Adrenal gland (tissue), 5 donors: ENCODE data around the gene CMTR1.

ENCODE experiments used
- CTCF ChIP-seq, 6 experiments: fragments of 450-650 bp in 4 of 6; fragments of 200-600 bp in 2 of 6; sonication (generic) in 1 of 6; IDR thresholded peaks; 1 replicate in 5 of 6; 2 replicates in 1 of 6; pipeline versions ENCODE4 v1.5.1 to v1.8.0; 2016 to 2021; ENCODE audit warnings: antibody characterized with exemption in 6 of 6, mild to moderate bottlenecking in 2 of 6, moderate library complexity in 1 of 6
- POLR2A ChIP-seq, 2 donors: fragments of 450-650 bp; IDR thresholded peaks; one replicate each; pipeline ENCODE4 v1.6.1; 2017; ENCODE audit warnings: antibody characterized with exemption in 2 of 2, mild to moderate bottlenecking in 2 of 2, moderate library complexity in 1 of 2
- donor health status: DM: no; HTN: no; CAD: no.

- TF ChIP-seq CTCF (IDR thresholded peaks at IDR 0.05) (no peak), POLR2A (IDR thresholded peaks at IDR 0.05) (no peak)
These were observed 18.6 kb downstream of the CMTR1 start for GRCh38 chr6:37451441-37452193.
